HL-60 (cell line): ENCODE data around the gene PEX5L.

ENCODE experiments used
- DNase-seq, 2 experiments: peaks; one replicate each; pipeline ENCODE4 v3.0.0-alpha.2; 2010 to 2020; ENCODE audit warnings: low read depth in 1 of 2, low spot score in 1 of 2
- H3K27ac ChIP-seq: fragments of 250-450 bp; sonication (Bioruptor Pico); replicated peaks from 2 replicates; pipeline ENCODE4 v1.5.1; 2020; ENCODE audit warnings: mild to moderate bottlenecking, moderate library complexity
- H3K27me3 ChIP-seq: fragments of 250-450 bp; sonication (Bioruptor Pico); 2 replicates; pipeline ENCODE4 v1.5.1; 2021; ENCODE audit warnings: mild to moderate bottlenecking, moderate library complexity; ENCODE audit not compliant: insufficient read depth, poor library complexity, severe bottlenecking
- H3K4me3 ChIP-seq: replicated peaks from 2 replicates; pipeline ENCODE4 v1.5.1; 2011; ENCODE audit warnings: mild to moderate bottlenecking, control low read depth, low read length; ENCODE audit not compliant: insufficient read depth
- CTCF ChIP-seq: IDR thresholded peaks from one replicate; pipeline ENCODE4 v1.5.1; 2011; ENCODE audit warnings: low read length, control low read depth, inconsistent platforms; ENCODE audit not compliant: insufficient read depth
- GABPA ChIP-seq: IDR thresholded peaks from 2 replicates; pipeline ENCODE4 v1.6.1; 2012; ENCODE audit warnings: low read depth
- POLR2AphosphoS5 ChIP-seq: IDR thresholded peaks from 2 replicates; pipeline ENCODE4 v1.6.1; 2012; ENCODE audit warnings: low read depth
- REST ChIP-seq: IDR thresholded peaks from 2 replicates; pipeline ENCODE4 v1.6.1; 2012; ENCODE audit warnings: low read depth; ENCODE audit not compliant: insufficient replicate concordance
- SPI1 ChIP-seq: IDR thresholded peaks from 2 replicates; pipeline ENCODE4 v1.6.1; 2012; ENCODE audit warnings: low read depth, mild to moderate bottlenecking, borderline replicate concordance

The PEX5L gene

GRCh38 chr3:179972881-179973423, 63.8 kb downstream of the PEX5L start:
- no peak for DNase-seq
- TF ChIP-seq POLR2AphosphoS5 (no peak), CTCF (no peak), REST (no peak), SPI1 (no peak), GABPA (no peak)
- Histone ChIP-seq H3K27ac (no peak overlapping the region), H3K4me3 (no peak overlapping the region), H3K27me3 (no peaks in the 10 kb centered on the region)

DNA sequence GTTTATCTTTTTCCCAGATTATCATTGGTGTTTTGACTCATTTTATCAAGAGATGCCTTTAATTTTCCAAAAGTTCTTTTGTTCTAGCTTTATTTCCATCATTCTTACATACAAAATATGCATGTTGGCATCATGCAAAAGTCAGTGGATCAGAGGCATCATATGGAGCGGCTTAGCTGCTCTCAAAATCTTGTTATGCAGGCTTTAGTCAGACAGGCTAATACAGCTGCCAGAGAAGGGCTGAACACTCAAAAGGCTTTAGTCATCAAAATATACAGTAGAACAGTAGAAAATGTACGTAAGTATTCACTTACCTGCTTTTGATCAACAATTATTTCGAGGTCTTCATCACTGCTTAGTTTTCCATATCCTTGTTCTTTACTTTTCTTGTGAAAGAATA, 65.5 kb downstream of the PEX5L start:
- H3K27ac ChIP-seq = no peak overlapping the region
- H3K27me3 ChIP-seq = no peaks in the 10 kb centered on the region
- DNase-seq = no peak
- no peak overlapping the region for H3K4me3 ChIP-seq
- TF ChIP-seq REST = no peak
- no peak for TF ChIP-seq POLR2AphosphoS5
- no peak for TF ChIP-seq CTCF
- TF ChIP-seq GABPA = no peak
- TF ChIP-seq SPI1 = no peak

DNA sequence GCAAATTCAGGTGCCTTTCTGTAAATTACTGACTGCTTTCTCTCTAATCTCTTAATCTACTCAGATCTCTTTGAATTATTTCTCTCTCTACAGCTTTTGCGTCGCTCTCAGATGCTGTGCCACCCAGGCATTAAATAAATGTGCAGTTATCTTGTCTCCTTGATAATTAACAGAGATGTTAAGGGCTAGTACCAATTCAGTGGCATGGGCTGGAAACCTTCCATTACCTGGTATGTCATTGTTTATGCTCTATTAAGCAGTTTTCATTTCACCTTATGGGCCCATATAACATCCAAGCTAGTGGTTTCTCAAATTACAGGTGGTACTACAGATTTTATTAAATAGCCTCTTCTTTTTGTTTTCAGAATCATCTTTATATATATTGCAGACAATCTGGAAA, 66.0 kb downstream of the PEX5L start:
- DNase-seq = no peak
- Histone ChIP-seq H3K27me3 (no peaks in the 10 kb centered on the region), H3K4me3 (no peak overlapping the region), H3K27ac (no peak overlapping the region)
- no peak for TF ChIP-seq CTCF
- no peak for TF ChIP-seq GABPA
- TF ChIP-seq SPI1 = no peak
- TF ChIP-seq REST = no peak
- no peak for TF ChIP-seq POLR2AphosphoS5
